AG20443 (cell line): ENCODE results near the gene HSPA12B.

Source experiments
- DNase-seq: peaks from one replicate; pipeline ENCODE4 v3.0.0; 2012; ENCODE audit warnings: low spot score, mixed read lengths

The HSPA12B gene

GRCh38 chr20:3767110-3767426 is 34.6 kb downstream of the HSPA12B start:
- DNase-seq: no peak

GRCh38 chr20:3767427-3768341 is 35.2 kb downstream of the HSPA12B start, which contains the start of gene ADISSP:
Gene ADISSP, minus strand, starts transcription at chr20:3767753. Its CDS starts 7,653 bp downstream, at chr20:3760100.
- DNase-seq: peak; percentile 99

GRCh38 chr20:3768342-3769130 is 36.1 kb downstream of the HSPA12B start:
- DNase-seq: peak; percentile 78

- DNase-seq: no peak
These were observed 39.1 kb downstream of the HSPA12B start for GRCh38 chr20:3771552-3772058.

- DNase-seq: no peak
These were observed 43.1 kb downstream of the HSPA12B start for GRCh38 chr20:3775457-3776108.

- no peak for DNase-seq
These were observed 44.9 kb downstream of the HSPA12B start for GRCh38 chr20:3777381-3777715.

- peak; percentile 87 for DNase-seq
These were observed 45.5 kb downstream of the HSPA12B start for GRCh38 chr20:3777716-3778629.

- no peak for DNase-seq
These were observed 46.5 kb downstream of the HSPA12B start for GRCh38 chr20:3778976-3779375.

GRCh38 chr20:3781153-3781910 is 48.8 kb downstream of the HSPA12B start, which contains the start of gene SPEF1:
Gene SPEF1, minus strand, starts transcription at chr20:3781448. Its CDS starts 161 bp downstream, at chr20:3781287.
- DNase-seq: peak; percentile 94

- no peak for DNase-seq
These were observed 50.1 kb downstream of the HSPA12B start for GRCh38 chr20:3782597-3782996.

- no peak for DNase-seq
These were observed 50.6 kb downstream of the HSPA12B start for GRCh38 chr20:3783068-3783489.

GRCh38 chr20:3783511-3784195 is 51.2 kb downstream of the HSPA12B start:
- DNase-seq: no peak

GRCh38 chr20:3784216-3784853 is 51.9 kb downstream of the HSPA12B start:
- DNase-seq: peak; percentile 16

GRCh38 chr20:3784863-3785239 is 52.4 kb downstream of the HSPA12B start:
- DNase-seq: no peak

- peak; percentile 20 for DNase-seq
These were observed 53.0 kb downstream of the HSPA12B start for GRCh38 chr20:3785240-3786125.

GRCh38 chr20:3786126-3786484 is 53.6 kb downstream of the HSPA12B start:
- peak; percentile 53 for DNase-seq

- DNase-seq: peak; percentile 96
These were observed 54.3 kb downstream of the HSPA12B start, which contains the start of gene CENPB for GRCh38 chr20:3786665-3787323. Gene CENPB, minus strand, starts transcription at chr20:3786740. Its CDS starts 257 bp downstream, at chr20:3786483.
